SK-N-SH (cell line): ENCODE results near the gene BCL11B. TPM values are rescaled to one million over a fixed set of nuclear protein-coding genes. Genes with fewer than 3 reads are reported as not detected.

Experiments used
- CTCF ChIA-PET: fragments of 300-600, 350-600 bp; formaldehyde crosslinking; extraction: SDS; loops from one replicate; lab custom pipeline; 2021; lab: Yijun Ruan, JAX
- POLR2A ChIA-PET: fragments of 350-600 bp; sonication (Branson Sonifier 250); formaldehyde crosslinking; extraction: SDS; loops from one replicate; lab custom pipeline; 2020; ENCODE audit warnings: antibody characterized with exemption, inconsistent platforms; lab: Yijun Ruan, JAX
- DNase-seq: peaks from one replicate; pipeline ENCODE4 v3.0.0; 2012
- H2AFZ ChIP-seq: fragments of 200-600 bp; sonication (generic); 2 replicates; pipeline ENCODE4 v1.8.1; 2016; ENCODE audit warnings: antibody characterized with exemption, mild to moderate bottlenecking, low read depth
- H3F3A ChIP-seq: fragments of 200-600 bp; sonication (generic); replicated peaks from 2 replicates; pipeline ENCODE3; 2016; ENCODE audit warnings: antibody characterized with exemption, mild to moderate bottlenecking; ENCODE audit not compliant: insufficient read depth
- H3K27ac ChIP-seq, 2 experiments: fragments of 200-500 bp in 1 of 2; fragments of 200-600 bp in 1 of 2; sonication (Bioruptor generic) in 1 of 2; sonication (generic), shearing (Covaris generic) in 1 of 2; 2 replicates each; pipeline versions ENCODE4 v1.5.1 to v1.6.1; 2014 to 2016; ENCODE audit warnings: low read depth in 2 of 2, inconsistent platforms in 1 of 2, low read length in 1 of 2, mild to moderate bottlenecking in 1 of 2, mixed read lengths in 1 of 2
- H3K27me3 ChIP-seq: fragments of 200-600 bp; sonication (generic), shearing (Covaris generic); 2 replicates; pipeline ENCODE4 v1.6.1; 2016; ENCODE audit warnings: mixed run types; ENCODE audit not compliant: insufficient read depth
- H3K36me3 ChIP-seq, 2 experiments: fragments of 200-500 bp in 1 of 2; fragments of 200-600 bp in 1 of 2; sonication (Bioruptor generic) in 1 of 2; sonication (generic) in 1 of 2; replicated peaks in 1 of 2; 2 replicates each; pipeline versions ENCODE3 to v1.5.1; 2014 to 2016; ENCODE audit warnings: low read length in 1 of 2, mild to moderate bottlenecking in 1 of 2; ENCODE audit not compliant: insufficient read depth in 2 of 2, control insufficient read depth in 1 of 2
- H3K4me1 ChIP-seq, 2 experiments: fragments of 200-500 bp in 1 of 2; fragments of 200-600 bp in 1 of 2; sonication (Bioruptor generic) in 1 of 2; sonication (generic), shearing (Covaris generic) in 1 of 2; 2 replicates each; pipeline versions ENCODE4 v1.5.1 to v1.6.1; 2014 to 2016; ENCODE audit warnings: low read depth in 1 of 2, low read length in 1 of 2, mixed run types in 1 of 2; ENCODE audit not compliant: insufficient read depth in 2 of 2, control insufficient read depth in 1 of 2
- H3K4me2 ChIP-seq: fragments of 200-600 bp; sonication (generic), shearing (Covaris generic); 2 replicates; pipeline ENCODE4 v1.6.1; 2017; ENCODE audit warnings: mixed run types
- H3K4me3 ChIP-seq, 2 experiments: fragments of 200-500 bp in 1 of 2; fragments of 200-600 bp in 1 of 2; sonication (Bioruptor generic) in 1 of 2; sonication (generic), shearing (Covaris generic) in 1 of 2; 2 replicates each; pipeline versions ENCODE4 v1.5.1 to v1.8.1; 2014 to 2016; ENCODE audit warnings: low read depth in 2 of 2, inconsistent platforms in 1 of 2, low read length in 1 of 2, mild to moderate bottlenecking in 1 of 2, mixed read lengths in 1 of 2, moderate library complexity in 1 of 2
- H3K79me2 ChIP-seq: fragments of 200-600 bp; sonication (generic); 2 replicates; pipeline ENCODE4 v1.8.1; 2017; ENCODE audit warnings: mild to moderate bottlenecking; ENCODE audit not compliant: insufficient read depth
- H3K9ac ChIP-seq: fragments of 200-600 bp; sonication (generic); 2 replicates; pipeline ENCODE4 v1.6.1; 2017; ENCODE audit warnings: mixed run types
- H3K9me2 ChIP-seq: fragments of 200-600 bp; sonication (generic); 2 replicates; pipeline ENCODE4 v1.6.1; 2017; ENCODE audit warnings: mixed run types
- H3K9me3 ChIP-seq: fragments of 200-600 bp; sonication (generic); 2 replicates; pipeline ENCODE4 v1.6.1; 2017; ENCODE audit warnings: mixed run types, mild to moderate bottlenecking, moderate library complexity
- H4K20me1 ChIP-seq: fragments of 200-600 bp; sonication (generic); 2 replicates; pipeline ENCODE4 v1.6.1; 2017; ENCODE audit warnings: mild to moderate bottlenecking, mixed run types; ENCODE audit not compliant: insufficient read depth
- CHD2 ChIP-seq: fragments of 150-350 bp; IDR thresholded peaks from 2 replicates; pipeline ENCODE4 v1.6.1; 2018; ENCODE audit warnings: low read length; ENCODE audit not compliant: partially characterized antibody
- ELF1 ChIP-seq: IDR thresholded peaks from 2 replicates; pipeline ENCODE4 v1.4.0; 2012
- EP300 ChIP-seq, 2 experiments: IDR thresholded peaks; 2 replicates each; pipeline versions ENCODE4 v1.4.0 to v1.6.1; 2012; ENCODE audit warnings: borderline replicate concordance in 1 of 2, low read depth in 1 of 2, low read length in 1 of 2
- FOSL2 ChIP-seq: IDR thresholded peaks from 2 replicates; pipeline ENCODE4 v1.4.0; 2012; ENCODE audit warnings: low read depth, mild to moderate bottlenecking, moderate library complexity, borderline replicate concordance
- FOXJ3 ChIP-seq: sonication (generic); formaldehyde crosslinking; IDR thresholded peaks from 2 replicates; pipeline ENCODE4 v1.5.1; 2020; ENCODE audit warnings: mild to moderate bottlenecking, missing genetic modification reagents
- FOXM1 ChIP-seq: IDR thresholded peaks from 2 replicates; pipeline ENCODE4 v1.4.0; 2012; ENCODE audit warnings: low read depth, mild to moderate bottlenecking
- GABPA ChIP-seq: IDR thresholded peaks from 2 replicates; pipeline ENCODE4 v1.4.0; 2012; ENCODE audit warnings: low read depth, mild to moderate bottlenecking
- IRF3 ChIP-seq: fragments of 150-350 bp; IDR thresholded peaks from 2 replicates; pipeline ENCODE4 v1.6.1; 2016; ENCODE audit warnings: mild to moderate bottlenecking, low read depth, low read length
- MAX ChIP-seq: IDR thresholded peaks from 2 replicates; pipeline ENCODE4 v1.4.0; 2012; ENCODE audit warnings: low read depth
- MEF2A ChIP-seq: IDR thresholded peaks from 2 replicates; pipeline ENCODE4 v1.4.0; 2012; ENCODE audit warnings: low read depth, borderline replicate concordance
- NRF1 ChIP-seq: IDR thresholded peaks from 2 replicates; pipeline ENCODE4 v1.6.1; 2012; ENCODE audit warnings: low read depth, mild to moderate bottlenecking, low read length
- POLR2AphosphoS5 ChIP-seq: IDR thresholded peaks from 2 replicates; pipeline ENCODE4 v1.6.1; 2012; ENCODE audit warnings: low read depth, low read length
- RCOR1 ChIP-seq: fragments of 150-350 bp; IDR thresholded peaks from 2 replicates; pipeline ENCODE4 v1.6.1; 2017; ENCODE audit warnings: antibody characterized with exemption, low read length
- RFX5 ChIP-seq: IDR thresholded peaks from 2 replicates; pipeline ENCODE4 v1.6.1; 2012; ENCODE audit warnings: mild to moderate bottlenecking, improper control_type of control experiment, low read length
- TAF1 ChIP-seq: IDR thresholded peaks from 2 replicates; pipeline ENCODE4 v1.6.1; 2012; ENCODE audit warnings: low read depth, mild to moderate bottlenecking, low read length, moderate library complexity, borderline replicate concordance
- USF2 ChIP-seq: fragments of 150-350 bp; IDR thresholded peaks from 2 replicates; pipeline ENCODE4 v1.6.1; 2017; ENCODE audit warnings: antibody characterized with exemption, low read length, low read depth, borderline replicate concordance
- YY1 ChIP-seq: IDR thresholded peaks from 2 replicates; pipeline ENCODE4 v1.4.0; 2012; ENCODE audit warnings: low read depth, mild to moderate bottlenecking
- ZBTB33 ChIP-seq: IDR thresholded peaks from 2 replicates; pipeline ENCODE4 v1.4.0; 2012; ENCODE audit warnings: low read depth, borderline replicate concordance
- WGBS: methylation state at CpG from one replicate; pipeline ENCODE4 v1.1.6; 2017; ENCODE audit warnings: low lambda C conversion rate; 5-methylcytosine and 5-hydroxymethylcytosine counted together
- polyA plus RNA-seq, 3 experiments: library from polyadenylated mRNA; depleted of rRNA; stranded (reverse); fragments of >200 nt; gene quantifications; 2 replicates each; pipeline ENCODE4 v1.2.3, GENCODE V29; 2012

Gene BCL11B
- polyA plus RNA-seq, 1 of the 3 experiments (the other 2 are of a cell fraction): not detected

- H3K79me2 ChIP-seq: no peaks in the 10 kb centered on the region
- no peaks in the 10 kb centered on the region for H3K9me2 ChIP-seq
- 9% methylated on average over 17 of the region's 17 CpGs for whole genome bisulfite sequencing
- DNase-seq: no peak
- TF ChIP-seq IRF3 (no peak), GABPA (no peak), MEF2A (no peak), EP300 (IDR thresholded peaks at IDR 0.05; ENCODE audit: borderline replicate concordance in 1 of 2, low read depth in 1 of 2, low read length in 1 of 2) (no peak), NRF1 (no peak), ELF1 (no peak), FOSL2 (no peak), USF2 (no peak), RFX5 (no peak), ZBTB33 (no peak), FOXJ3 (CRISPR knock-in tag) (no peak), RCOR1 (no peak), FOXM1 (no peak), YY1 (no peak), TAF1 (no peak), CHD2 (no peak), POLR2AphosphoS5 (no peak), MAX (no peak)
- H4K20me1 ChIP-seq: no peaks in the 10 kb centered on the region
- no peak overlapping the region for H3K9ac ChIP-seq
- no peaks in the 10 kb centered on the region for H3K36me3 ChIP-seq
- no peak overlapping the region for H3K27ac ChIP-seq
- ChIA-PET CTCF (no interaction called here), POLR2A (no interaction called here)
- H3F3A ChIP-seq: no peaks in the 10 kb centered on the region
- H3K4me3 ChIP-seq: no peak overlapping the region
- no peak overlapping the region for H3K4me2 ChIP-seq
- H2AFZ ChIP-seq: no peak overlapping the region
- H3K4me1 ChIP-seq: no peaks in the 10 kb centered on the region
- H3K9me3 ChIP-seq: no peaks in the 10 kb centered on the region
- H3K27me3 ChIP-seq: peaks cover 82% of the 10 kb centered on the region
Observed at GRCh38 chr14:99120526-99121318, 151.3 kb downstream of the BCL11B start.
